Aorta (tissue), 5 donors: Measurements from ENCODE around the gene GGNBP2. TPM values are rescaled to one million over a fixed set of nuclear protein-coding genes. Genes with fewer than 3 reads are reported as not detected.

Experiments
- ATAC-seq: fragments of 200-7000 bp; cut with Tn5 transposase; one replicate; pipeline ENCODE4 v1.9.1; 2022; ENCODE audit warnings: moderate library complexity; ENCODE audit not compliant: low FRiP score
- DNase-seq, 2 donors: peaks; one replicate each; pipeline ENCODE4 v3.0.0-alpha.2; 2020
- H3K27ac ChIP-seq, 2 donors: one replicate each; pipeline ENCODE4 v1.5.1; 2013; ENCODE audit warnings: low read length in 2 of 2, mild to moderate bottlenecking in 2 of 2, moderate library complexity in 2 of 2, control low read depth in 1 of 2, inconsistent platforms in 1 of 2, low read depth in 1 of 2
- H3K27me3 ChIP-seq, 2 donors: one replicate each; pipeline ENCODE4 v1.6.1; 2013; ENCODE audit warnings: control low read depth in 1 of 2, low read length in 1 of 2, mild to moderate bottlenecking in 1 of 2, moderate library complexity in 1 of 2; ENCODE audit not compliant: insufficient read depth in 2 of 2, control insufficient read depth in 1 of 2
- H3K36me3 ChIP-seq, 2 donors: one replicate each; pipeline ENCODE4 v1.6.1; 2013; ENCODE audit warnings: control low read depth in 1 of 2, low read length in 1 of 2, mild to moderate bottlenecking in 1 of 2; ENCODE audit not compliant: insufficient read depth in 2 of 2, control insufficient read depth in 1 of 2
- H3K4me1 ChIP-seq, 2 donors: one replicate each; pipeline ENCODE4 v1.6.1; 2013; ENCODE audit warnings: low read length in 2 of 2, control low read depth in 1 of 2, mild to moderate bottlenecking in 1 of 2, moderate library complexity in 1 of 2; ENCODE audit not compliant: insufficient read depth in 2 of 2, control insufficient read depth in 1 of 2
- H3K4me3 ChIP-seq, 2 donors: one replicate each; pipeline ENCODE4 v1.5.1; 2013; ENCODE audit warnings: low read length in 2 of 2, control low read depth in 1 of 2, mild to moderate bottlenecking in 1 of 2
- H3K9me3 ChIP-seq: one replicate; pipeline ENCODE4 v1.6.1; 2013; ENCODE audit warnings: mild to moderate bottlenecking, low read length; ENCODE audit not compliant: control insufficient read depth
- WGBS, 2 donors: extraction: QIAGEN DNeasy Blood & Tissue Kit; methylation state at CpG; one replicate each; pipeline ENCODE4 v1.1.7; 2013; 5-methylcytosine and 5-hydroxymethylcytosine counted together
- intact Hi-C, 2 donors: fragments of 100-400 bp; cut with DNase I; formaldehyde crosslinking; loops; one replicate each; pipeline versions ENCODE4 v1.14.2 to v1.15.0; 2022
- polyA plus RNA-seq, 2 donors: library from polyadenylated mRNA; stranded (reverse); fragments of 200-250 nt; gene quantifications; one replicate each; pipeline ENCODE4 v1.2.3, GENCODE V29; 2013
- total RNA-seq, 2 donors: library from RNA; stranded (reverse); fragmentation: NEBNext Ultra II Directional; extraction: Animal tissue kit (Norgen Biotek cat#: 25700); gene quantifications; one replicate each; pipeline ENCODE4 v1.2.1, GENCODE V29; 2021
- donor health status: healthy with polysubstance abuse.
- donor health status: Bipolar disorder and iron deficiency.
- donor health status: DM: no; HTN: no; CAD: no.
- donor health status: DM: no; HTN: no; CAD: no.
- donor health status: DM: yes; HTN: yes; CAD: no.

GGNBP2 gene
- total and polyA plus RNA-seq, 4 donors = 37.4 to 80.4 (median 63.8) TPM

DNA sequence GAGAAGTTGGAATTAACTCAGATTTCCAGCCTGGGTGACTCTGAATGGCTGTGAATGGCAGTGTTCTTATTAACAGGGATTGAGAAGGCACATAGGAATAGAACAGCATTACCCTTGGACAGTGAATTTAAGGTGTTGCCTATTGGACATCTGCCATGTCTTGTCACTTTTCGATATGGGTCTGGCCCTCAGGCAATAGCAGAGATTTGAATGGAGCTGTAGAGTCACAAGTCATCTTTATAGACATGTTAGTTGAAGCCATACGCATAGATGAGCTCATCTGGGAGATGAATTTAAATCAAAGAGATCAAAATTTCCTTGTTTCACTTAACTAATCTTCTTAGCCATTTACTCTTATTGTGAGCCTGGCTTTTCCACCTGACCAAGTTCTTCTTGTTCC lies 32.1 kb downstream of the GGNBP2 start:
- 84 to 87% methylated on average over 2 of the region's 2 CpGs for WGBS, 2 donors
- Histone ChIP-seq H3K9me3 (no peaks in the 10 kb centered on the region), H3K27ac (no peak overlapping the region), H3K27me3 (no peaks in the 10 kb centered on the region), H3K4me3 (no peak overlapping the region), H3K36me3 (peaks cover 4 to 9% of the 10 kb centered on the region in 2 donors), H3K4me1 (no peaks in the 10 kb centered on the region)
- no peak for DNase-seq
- ATAC-seq = no peak
- intact Hi-C loops = no loop called here

- H3K27me3 ChIP-seq = no peaks in the 10 kb centered on the region
- no peak overlapping the region for H3K4me3 ChIP-seq
- no peak for ATAC-seq
- H3K9me3 ChIP-seq = no peaks in the 10 kb centered on the region
- no peak for DNase-seq
- intact Hi-C loops = no loop called here
- no peak overlapping the region for H3K27ac ChIP-seq
- WGBS, 2 donors = 44 to 49% methylated on average over 2 of the region's 2 CpGs
- H3K36me3 ChIP-seq = peaks cover 5 to 7% of the 10 kb centered on the region in 2 donors
- no peaks in the 10 kb centered on the region for H3K4me1 ChIP-seq
Observed at GRCh38 chr17:36578671-36579070, 34.0 kb downstream of the GGNBP2 start.

GRCh38 chr17:36583787-36584186 lies 39.1 kb downstream of the GGNBP2 start:
- no peak for DNase-seq
- ATAC-seq = no peak
- intact Hi-C loops = no loop called here
- Histone ChIP-seq H3K36me3 (peaks cover 9 to 20% of the 10 kb centered on the region in 2 donors), H3K27me3 (no peaks in the 10 kb centered on the region), H3K27ac (no peak overlapping the region), H3K4me1 (no peaks in the 10 kb centered on the region), H3K9me3 (no peaks in the 10 kb centered on the region), H3K4me3 (no peak overlapping the region)
- WGBS, 2 donors = 64 to 77% methylated on average over 1 of the region's 1 CpG

DNA sequence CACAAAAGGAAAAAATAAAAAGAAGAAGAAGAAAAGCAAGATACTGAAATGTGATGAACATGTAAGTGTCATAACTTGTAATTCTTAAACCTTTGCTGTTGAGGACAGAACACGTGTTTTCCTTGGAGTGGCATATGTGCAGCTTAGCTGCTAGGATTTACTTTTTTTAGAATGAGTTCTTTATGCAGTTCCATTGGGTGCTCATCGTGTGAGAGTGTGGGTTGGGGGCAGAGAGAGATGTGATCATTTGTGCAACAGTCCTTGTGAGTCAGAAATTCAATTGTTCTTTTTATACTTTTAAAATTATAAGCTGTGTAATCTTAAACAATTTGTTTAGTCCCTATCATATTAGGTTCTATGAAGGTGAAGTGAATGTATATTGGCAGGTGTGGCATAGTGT lies 41.4 kb downstream of the GGNBP2 start:
- intact Hi-C loops = no loop called here
- DNase-seq = no peak
- Histone ChIP-seq H3K36me3 (peaks cover 7 to 13% of the 10 kb centered on the region in 2 donors), H3K27me3 (no peaks in the 10 kb centered on the region), H3K4me3 (no peak overlapping the region), H3K4me1 (no peaks in the 10 kb centered on the region), H3K27ac (no peak overlapping the region), H3K9me3 (no peaks in the 10 kb centered on the region)
- 81 to 89% methylated on average over 2 of the region's 2 CpGs for WGBS, 2 donors
- ATAC-seq = no peak

DNA sequence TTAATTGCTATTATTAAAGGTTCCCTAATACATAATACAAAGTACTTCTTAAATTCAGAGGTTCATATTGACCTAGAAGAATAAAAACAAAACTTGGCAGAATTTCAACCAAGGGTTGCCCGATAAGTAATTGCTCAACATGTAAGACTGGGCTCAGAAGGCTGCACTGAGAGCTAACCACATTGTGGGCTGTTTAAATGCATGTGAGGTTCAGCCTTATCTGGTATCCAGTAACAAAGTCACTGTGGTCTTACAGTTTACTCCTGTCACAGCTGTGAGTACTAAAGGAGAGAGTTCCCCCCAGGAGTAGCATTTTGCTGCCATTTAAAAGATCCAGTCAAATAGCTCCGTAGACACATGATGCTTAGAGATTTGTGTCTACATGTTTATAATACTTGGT lies 45.4 kb downstream of the GGNBP2 start:
- ATAC-seq (no peak), DNase-seq (no peak)
- no peaks in the 10 kb centered on the region for H3K4me1 ChIP-seq
- intact Hi-C loops = loop anchor here in 1 of 2 donors (5.0 to 10.0 kb wide), 2 partner anchors 43 to 105 kb away; partner anchors contain the start of gene ZNHIT3
- H3K36me3 ChIP-seq = peaks cover 6 to 13% of the 10 kb centered on the region in 2 donors
- no peaks in the 10 kb centered on the region for H3K9me3 ChIP-seq
- H3K27ac ChIP-seq = no peak overlapping the region
- 67 to 68% methylated on average over 2 of the region's 2 CpGs for WGBS, 2 donors
- no peak overlapping the region for H3K4me3 ChIP-seq
- H3K27me3 ChIP-seq = no peaks in the 10 kb centered on the region

DNA sequence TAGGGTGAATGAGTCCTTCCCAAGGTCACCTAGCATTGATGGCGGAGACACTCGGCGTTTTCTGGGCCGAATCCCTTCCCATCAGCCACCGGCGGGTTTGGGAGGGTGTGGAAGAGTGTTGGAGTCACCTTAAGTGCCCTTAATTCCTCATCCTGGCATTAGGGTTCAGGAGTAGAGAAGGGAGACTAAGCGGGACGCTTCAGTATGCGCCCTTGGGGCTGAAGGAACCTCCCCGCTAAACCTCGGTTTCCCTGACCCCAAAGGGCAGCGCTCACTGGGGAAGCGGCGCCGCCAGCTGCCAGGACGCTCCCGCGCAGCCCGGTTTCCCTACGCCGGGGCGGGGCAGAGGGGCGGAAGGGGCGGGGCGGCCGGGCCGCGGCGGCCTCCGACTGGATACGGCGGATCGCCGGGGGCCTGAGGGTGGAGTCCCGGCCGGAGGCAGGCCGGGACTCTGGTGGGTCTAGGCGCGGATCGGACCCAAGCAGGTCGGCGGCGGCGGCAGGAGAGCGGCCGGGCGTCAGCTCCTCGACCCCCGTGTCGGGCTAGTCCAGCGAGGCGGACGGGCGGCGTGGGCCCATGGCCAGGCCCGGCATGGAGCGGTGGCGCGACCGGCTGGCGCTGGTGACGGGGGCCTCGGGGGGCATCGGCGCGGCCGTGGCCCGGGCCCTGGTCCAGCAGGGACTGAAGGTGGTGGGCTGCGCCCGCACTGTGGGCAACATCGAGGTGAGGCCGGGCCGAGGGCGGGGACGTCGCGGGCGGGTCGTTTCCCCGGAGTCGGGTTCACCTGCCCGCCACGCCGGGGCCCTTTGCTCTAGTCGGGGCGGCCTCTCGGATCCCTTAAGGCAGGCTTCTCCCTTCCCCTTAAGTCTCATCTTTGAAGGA lies 47.0 kb downstream of the GGNBP2 start, which contains the start of gene DHRS11:
DHRS11 (plus strand) TSS at position 446 of the 882 bp plus-strand sequence; CDS start at position 577, 131 bp downstream.
- intact Hi-C loops = loop anchor here in 1 of 2 donors (5.0 to 10.0 kb wide), 2 partner anchors 44 to 107 kb away; partner anchors contain the start of gene ZNHIT3
- 0 to 1% methylated on average over 66 to 87 of the region's 87 CpGs for WGBS, 2 donors

GRCh38 chr17:36592316-36592715 lies 47.6 kb downstream of the GGNBP2 start:
- Histone ChIP-seq H3K4me3 (peak overlapping the region; percentile 30 to 83), H3K4me1 (no peaks in the 10 kb centered on the region), H3K36me3 (no peaks in the 10 kb centered on the region), H3K27me3 (no peaks in the 10 kb centered on the region), H3K9me3 (no peaks in the 10 kb centered on the region), H3K27ac (no peak overlapping the region)
- no peak for DNase-seq
- intact Hi-C loops = loop anchor here in 1 of 2 donors (5.0 to 10.0 kb wide), 2 partner anchors 45 to 108 kb away; partner anchors contain the start of gene ZNHIT3
- peak; percentile 20 for ATAC-seq
- 6 to 7% methylated on average over 18 to 20 of the region's 20 CpGs for WGBS, 2 donors

More for the DNA sequence above, 47.0 kb downstream of the GGNBP2 start, which contains the start of gene DHRS11:
- no peaks in the 10 kb centered on the region for H3K9me3 ChIP-seq
- H3K27ac ChIP-seq = no peak within 1 kb of the TSS
- H3K36me3 ChIP-seq = peaks cover 4 to 6% of the 10 kb centered on the region in 2 donors
- H3K4me3 ChIP-seq = peak within 1 kb of the TSS; percentile 30 to 83
- no peaks in the 10 kb centered on the region for H3K4me1 ChIP-seq
- ATAC-seq (peak; percentile 95), DNase-seq (peak; percentile 87 to 96)
- H3K27me3 ChIP-seq = no peaks in the 10 kb centered on the region

- intact Hi-C loops = loop anchor here in 1 of 2 donors (5.0 to 10.0 kb wide), 2 partner anchors 46 to 108 kb away; partner anchors contain the start of gene ZNHIT3
- DNase-seq (no peak), ATAC-seq (no peak)
- Histone ChIP-seq H3K9me3 (no peaks in the 10 kb centered on the region), H3K4me3 (no peak overlapping the region), H3K27ac (no peak overlapping the region), H3K27me3 (no peaks in the 10 kb centered on the region), H3K4me1 (no peaks in the 10 kb centered on the region), H3K36me3 (no peaks in the 10 kb centered on the region)
- WGBS, 2 donors = 43 to 48% methylated on average over 4 of the region's 4 CpGs
Observed at GRCh38 chr17:36592716-36593321, 48.1 kb downstream of the GGNBP2 start.
